Heart right ventricle (tissue), 16 donors: ENCODE results near the gene FGGY. TPM values are rescaled to one million over a fixed set of nuclear protein-coding genes. Genes with fewer than 3 reads are reported as not detected.

Experiments used
- ATAC-seq, 8 donors: fragments of 200-7000 bp; cut with Tn5 transposase; one replicate each; pipeline ENCODE4 v1.9.1; 2020; ENCODE audit warnings: mild to moderate bottlenecking in 8 of 8, moderate library complexity in 8 of 8, moderate number of reproducible peaks in 1 of 8
- DNase-seq, 2 donors: peaks; one replicate each; pipeline ENCODE4 v3.0.0-alpha.2; 2020
- H3K27ac ChIP-seq, 10 donors: fragments of 200-600 bp; sonication (generic) in 2 of 10; one replicate each; pipeline versions ENCODE4 v1.5.0 to v1.8.0; 2020 to 2022; ENCODE audit warnings: mild to moderate bottlenecking in 3 of 10
- H3K27me3 ChIP-seq, 7 donors: fragments of 200-600 bp; one replicate each; pipeline ENCODE4 v1.8.0; 2021 to 2022; ENCODE audit warnings: mild to moderate bottlenecking in 2 of 7
- H3K36me3 ChIP-seq, 9 donors: fragments of 200-600 bp; sonication (generic) in 1 of 9; one replicate each; pipeline versions ENCODE4 v1.5.0 to v1.8.0; 2020 to 2022; ENCODE audit warnings: mild to moderate bottlenecking in 2 of 9
- H3K4me1 ChIP-seq, 9 donors: fragments of 200-600 bp; sonication (generic) in 1 of 9; one replicate each; pipeline versions ENCODE4 v1.5.0 to v1.8.0; 2020 to 2022; ENCODE audit warnings: mild to moderate bottlenecking in 4 of 9
- H3K4me3 ChIP-seq, 10 donors: fragments of 200-600 bp; sonication (generic) in 2 of 10; one replicate each; pipeline versions ENCODE4 v1.5.0 to v1.8.0; 2020 to 2022; ENCODE audit warnings: mild to moderate bottlenecking in 7 of 10, moderate library complexity in 2 of 10
- H3K9me3 ChIP-seq, 11 donors: fragments of 200-600 bp in 10 of 11; sonication (generic) in 2 of 11; one replicate each; pipeline versions ENCODE4 v1.5.0 to v1.8.0; 2013 to 2022; ENCODE audit warnings: mild to moderate bottlenecking in 2 of 11, control low read depth in 1 of 11, moderate library complexity in 1 of 11
- CTCF ChIP-seq, 9 donors: fragments of 200-600 bp; sonication (generic) in 2 of 9; IDR thresholded peaks; one replicate each; pipeline versions ENCODE4 v1.5.0 to v1.8.0; 2021 to 2022; ENCODE audit warnings: antibody characterized with exemption in 9 of 9, mild to moderate bottlenecking in 5 of 9, moderate library complexity in 1 of 9
- WGBS, 2 donors: extraction: QIAGEN DNeasy Blood & Tissue Kit; methylation state at CpG; one replicate each; pipeline ENCODE4 v1.1.7; 2013; ENCODE audit warnings: inconsistent platforms in 1 of 2; 5-methylcytosine and 5-hydroxymethylcytosine counted together
- intact Hi-C, 10 donors: fragments of 100-400 bp; cut with DNase I; formaldehyde crosslinking; loops; one replicate each; pipeline versions ENCODE4 v1.11.1 to v1.14.2; 2022
- polyA plus RNA-seq, 2 donors: library from polyadenylated mRNA; stranded (reverse); fragments of 200-250 nt; gene quantifications; one replicate each; pipeline ENCODE4 v1.2.3, GENCODE V29; 2013
- total RNA-seq, 10 donors: library from RNA; stranded (reverse); fragmentation: NEBNext Ultra II Directional in 3 of 10; extraction: Animal tissue kit (Norgen Biotek cat#: 25700) in 3 of 10; gene quantifications; one replicate each; pipeline versions ENCODE4 v1.2.1 to v1.2.4, GENCODE V29; 2021 to 2023
- donor health status: Arrhythmogenic right ventricular cardiomyopathy.
- donor health status: ischemic (EF 13 %, LVEDD 7.1; RV severe dilation, severe dysfunction).
- donor health status: healthy with polysubstance abuse.
- donor health status: DM: no; HTN: yes; CAD: no.
- donor health status: DM: no; HTN: no; CAD: no.
- donor health status: ischemic (EF 25% LVEDD 6.9; RV normal size, moderate dysfunction).
- donor health status: ischemic (EF 25% LVEDD 5.7; RV mildly dilated, moderate dysfunction).
- donor health status: healthy.
- donor health status: DM: yes; HTN: yes; CAD: no.
- donor health status: Ischemic cardiomyopathy.
- donor health status: ischemic (EF 35%, LVEDD 5.7; RV mildly dilated, moderate dysfunction).
- donor health status: nonischemic (EF 11% LVEDD 7.7; RV severe dilation, severe dysfunction).
- donor health status: DM: yes; HTN: yes; CAD: no.
- donor health status: PGD.
- donor health status: ischemic (EF 29% LVEDD 5.4; RV normal size, mild dysfunction).
- donor health status: nonischemic (EF 23%, LVEDD 6.1; RV moderate dilation, normal function).

FGGY gene
- total and polyA plus RNA-seq, 12 donors, result 3.1 to 51.8 (median 34.7) TPM

DNA sequence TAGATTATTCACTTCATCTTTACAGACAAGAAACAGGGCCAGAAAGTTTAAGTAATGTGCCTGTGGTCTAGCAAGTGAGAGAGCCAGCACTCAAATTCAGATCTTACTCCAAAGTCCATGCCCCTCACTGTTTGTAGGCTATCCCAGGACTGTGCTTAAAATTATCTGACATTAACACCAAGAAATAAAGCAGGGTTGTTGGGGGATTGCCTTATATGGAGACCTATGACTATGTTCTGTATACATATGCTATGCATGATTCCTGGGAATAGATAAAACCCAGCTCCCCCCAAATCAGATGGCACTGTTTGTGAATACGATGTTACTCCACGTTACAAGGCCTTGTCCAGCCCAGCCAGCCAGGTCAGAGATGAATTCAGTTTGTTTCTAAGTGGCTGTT, 386.3 kb downstream of the FGGY start:
- no peak overlapping the region for H3K4me3 ChIP-seq
- H3K36me3 ChIP-seq, result no peaks in the 10 kb centered on the region
- H3K4me1 ChIP-seq, result peaks cover 0 to 21% (median 9%) of the 10 kb centered on the region in 9 donors
- intact Hi-C loops, result loop anchor here in 1 of 10 donors (10.0 kb wide), 1 partner anchor 598 kb away; no protein-coding TSS in a partner anchor
- ATAC-seq (no peak), DNase-seq (no peak)
- no peak for TF ChIP-seq CTCF (IDR thresholded peaks at IDR 0.05)
- H3K27ac ChIP-seq, result no peak overlapping the region
- 93 to 97% methylated on average over 2 of the region's 2 CpGs for WGBS, 2 donors
- H3K27me3 ChIP-seq, result no peaks in the 10 kb centered on the region
- H3K9me3 ChIP-seq, result no peaks in the 10 kb centered on the region

DNA sequence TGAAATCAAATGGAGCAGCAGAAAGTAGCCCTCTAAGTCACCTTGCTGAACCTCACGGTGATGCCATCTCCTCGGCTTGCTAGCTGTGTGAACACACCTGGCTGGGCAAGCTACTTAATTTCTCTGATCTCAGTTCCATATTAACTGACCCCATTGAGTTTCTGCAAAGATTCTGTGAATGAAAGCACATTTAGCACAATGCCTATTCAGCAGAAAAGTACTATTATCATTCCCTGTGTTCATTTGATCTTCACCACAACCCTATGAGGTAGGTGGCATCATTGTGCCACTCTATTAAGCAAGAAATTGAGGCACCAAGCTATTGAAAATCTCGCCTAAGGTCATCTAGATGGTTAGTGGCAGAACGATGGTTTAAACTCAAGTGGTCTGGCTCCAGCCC, 387.8 kb downstream of the FGGY start:
- no peaks in the 10 kb centered on the region for H3K36me3 ChIP-seq
- intact Hi-C loops, result loop anchor here in 1 of 10 donors (10.0 kb wide), 1 partner anchor 600 kb away; no protein-coding TSS in a partner anchor
- DNase-seq (no peak), ATAC-seq (no peak)
- no peak overlapping the region for H3K27ac ChIP-seq
- H3K4me3 ChIP-seq, result no peak overlapping the region
- no peaks in the 10 kb centered on the region for H3K27me3 ChIP-seq
- WGBS, 2 donors, result 95 to 96% methylated on average over 4 of the region's 4 CpGs
- H3K4me1 ChIP-seq, result peaks cover 0 to 6% (median 0%) of the 10 kb centered on the region in 9 donors
- no peaks in the 10 kb centered on the region for H3K9me3 ChIP-seq
- no peak for TF ChIP-seq CTCF (IDR thresholded peaks at IDR 0.05)

DNA sequence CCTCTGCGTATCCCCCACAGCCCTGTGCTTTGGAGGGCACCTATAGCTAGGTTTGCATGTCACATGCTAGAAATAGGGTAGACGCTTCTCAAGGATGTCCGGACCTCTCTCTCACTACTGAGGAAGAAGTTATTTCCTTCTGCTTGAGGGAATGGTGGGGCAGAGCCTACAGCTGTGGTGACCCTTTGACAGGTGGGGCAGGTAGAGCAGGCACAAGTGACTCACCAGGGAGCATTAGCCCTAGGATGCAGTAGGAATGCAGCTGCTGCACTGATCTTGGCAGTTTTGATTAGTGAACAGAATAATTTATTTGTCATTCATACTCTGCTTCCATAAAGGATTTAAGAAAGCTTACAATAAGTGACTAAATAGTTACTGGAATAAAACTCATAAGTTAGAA, 388.2 kb downstream of the FGGY start:
- Histone ChIP-seq H3K27ac (no peak overlapping the region), H3K27me3 (no peaks in the 10 kb centered on the region), H3K4me3 (no peak overlapping the region), H3K9me3 (no peaks in the 10 kb centered on the region), H3K36me3 (no peaks in the 10 kb centered on the region), H3K4me1 (peaks cover 0 to 6% (median 0%) of the 10 kb centered on the region in 9 donors)
- 95 to 99% methylated on average over 3 of the region's 3 CpGs for WGBS, 2 donors
- no peak for TF ChIP-seq CTCF (IDR thresholded peaks at IDR 0.05)
- DNase-seq, result no peak
- ATAC-seq, result no peak
- intact Hi-C loops, result loop anchor here in 1 of 10 donors (10.0 kb wide), 1 partner anchor 600 kb away; no protein-coding TSS in a partner anchor

GRCh38 chr1:59685666-59686065, 388.8 kb downstream of the FGGY start:
- no peak for ATAC-seq
- Histone ChIP-seq H3K9me3 (no peaks in the 10 kb centered on the region), H3K36me3 (no peaks in the 10 kb centered on the region), H3K4me1 (peaks cover 0 to 6% (median 3%) of the 10 kb centered on the region in 9 donors), H3K27ac (no peak overlapping the region), H3K27me3 (no peaks in the 10 kb centered on the region), H3K4me3 (no peak overlapping the region)
- intact Hi-C loops, result loop anchor here in 1 of 10 donors (10.0 kb wide), 1 partner anchor 601 kb away; no protein-coding TSS in a partner anchor
- no peak for DNase-seq
- TF ChIP-seq CTCF (IDR thresholded peaks at IDR 0.05), result no peak
- 96 to 97% methylated on average over 2 of the region's 2 CpGs for WGBS, 2 donors
